Keratinocyte (primary cell): ENCODE measurements around the gene NUDT21. TPM values are rescaled to one million over a fixed set of nuclear protein-coding genes. Genes with fewer than 3 reads are reported as not detected.

Experiments used
- DNase-seq: peaks from one replicate; pipeline ENCODE4 v3.0.0-alpha.2; 2011; ENCODE audit warnings: low read depth, missing footprints, low spot score
- FAIRE-seq: peaks from 2 replicates; lab custom pipeline; 2011; peaks lifted over from hg19 to GRCh38; lab: Jason Lieb, UNC
- H2AFZ ChIP-seq: 2 replicates; pipeline ENCODE4 v1.6.0; 2012; ENCODE audit warnings: low read length, control low read depth, inconsistent platforms; ENCODE audit not compliant: control insufficient read depth
- H3K27ac ChIP-seq: 2 replicates; pipeline ENCODE4 v1.5.1; 2011; ENCODE audit warnings: low read length; ENCODE audit not compliant: control insufficient read depth, insufficient read depth
- H3K27me3 ChIP-seq: 3 replicates; pipeline ENCODE4 v1.6.0; 2011; ENCODE audit warnings: low read length; ENCODE audit not compliant: control insufficient read depth, insufficient read depth; ENCODE audit errors: extremely low read depth
- H3K36me3 ChIP-seq, 2 experiments: 2 replicates in 1 of 2; 3 replicates in 1 of 2; pipeline ENCODE4 v1.5.1; 2011; ENCODE audit warnings: low read length in 2 of 2, mild to moderate bottlenecking in 1 of 2; ENCODE audit not compliant: control insufficient read depth in 2 of 2, insufficient read depth in 2 of 2; ENCODE audit errors: extremely low read depth in 1 of 2
- H3K4me1 ChIP-seq: 3 replicates; pipeline ENCODE4 v1.5.1; 2011; ENCODE audit warnings: low read length; ENCODE audit not compliant: control insufficient read depth, insufficient read depth; ENCODE audit errors: extremely low read depth
- H3K4me2 ChIP-seq: 3 replicates; pipeline ENCODE4 v1.6.0; 2011; ENCODE audit warnings: low read depth, low read length; ENCODE audit not compliant: control insufficient read depth, insufficient read depth; ENCODE audit errors: extremely low read depth
- H3K4me3 ChIP-seq, 3 experiments: fragments of 200-600 bp in 1 of 3; sonication (generic) in 1 of 3; 2 replicates in 2 of 3; 3 replicates in 1 of 3; pipeline ENCODE4 v1.5.1; 2011 to 2016; ENCODE audit warnings: low read length in 3 of 3, mild to moderate bottlenecking in 3 of 3, control low read depth in 2 of 3, inconsistent platforms in 1 of 3, low read depth in 1 of 3, mixed read lengths in 1 of 3, mixed run types in 1 of 3, moderate library complexity in 1 of 3; ENCODE audit not compliant: control insufficient read depth in 2 of 3, insufficient read depth in 2 of 3; ENCODE audit errors: extremely low read depth in 1 of 3
- H3K79me2 ChIP-seq: 2 replicates; pipeline ENCODE4 v1.6.0; 2012; ENCODE audit warnings: low read length; ENCODE audit not compliant: control insufficient read depth, insufficient read depth
- H3K9ac ChIP-seq: 3 replicates; pipeline ENCODE4 v1.6.0; 2011; ENCODE audit warnings: low read length; ENCODE audit not compliant: control insufficient read depth, insufficient read depth; ENCODE audit errors: extremely low read depth
- H3K9me1 ChIP-seq: 3 replicates; pipeline ENCODE4 v1.6.0; 2011; ENCODE audit warnings: low read length; ENCODE audit not compliant: control insufficient read depth, insufficient read depth; ENCODE audit errors: extremely low read depth
- H3K9me3 ChIP-seq: 2 replicates; pipeline ENCODE4 v1.5.1; 2012; ENCODE audit warnings: low read depth, low read length; ENCODE audit not compliant: control insufficient read depth
- H4K20me1 ChIP-seq: 3 replicates; pipeline ENCODE4 v1.6.0; 2011; ENCODE audit warnings: low read length; ENCODE audit not compliant: control insufficient read depth, insufficient read depth; ENCODE audit errors: extremely low read depth
- CTCF ChIP-seq, 3 experiments: IDR thresholded peaks in 1 of 3; conservative IDR thresholded peaks in 1 of 3; optimal IDR thresholded peaks in 1 of 3; 2 replicates in 2 of 3; 3 replicates in 1 of 3; pipeline versions ENCODE3 to v1.5.1; 2011; ENCODE audit warnings: low read length in 3 of 3, mild to moderate bottlenecking in 3 of 3, moderate library complexity in 2 of 3, control low read depth in 1 of 3, inconsistent platforms in 1 of 3; ENCODE audit not compliant: insufficient read depth in 2 of 3; ENCODE audit errors: extremely low read depth in 1 of 3
- EZH2 ChIP-seq: IDR thresholded peaks from one replicate; pipeline ENCODE4 v1.6.1; 2012; ENCODE audit warnings: inconsistent platforms, mild to moderate bottlenecking, low read length, moderate library complexity
- dilution Hi-C: fragments of 300-500 bp; cut with MboI; formaldehyde crosslinking; loops from one replicate; pipeline ENCODE4 v1.7.0; 2020; ENCODE audit warnings: low sequenced_read_pairs; ENCODE audit not compliant: extremely low pct_ligation_motif_present
- polyA plus RNA-seq, 5 experiments: library from polyadenylated mRNA; depleted of rRNA in 3 of 5; stranded (reverse) in 3 of 5; stranded (forward) in 1 of 5; unstranded in 1 of 5; fragments of >200 nt; gene quantifications; 1 replicate in 1 of 5; 2 replicates in 3 of 5; 3 replicates in 1 of 5; pipeline versions ENCODE4 v1.2.1 to v1.2.3, GENCODE V29; 2011 to 2012; ENCODE audit warnings: missing spikeins in 2 of 5, low read depth in 1 of 5, low replicate concordance in 1 of 5

The NUDT21 gene
- polyA plus RNA-seq, 1 donor (not counting 4 experiments of a cell fraction or from before 2014, with no cell fraction given), result 98.2 TPM

DNA sequence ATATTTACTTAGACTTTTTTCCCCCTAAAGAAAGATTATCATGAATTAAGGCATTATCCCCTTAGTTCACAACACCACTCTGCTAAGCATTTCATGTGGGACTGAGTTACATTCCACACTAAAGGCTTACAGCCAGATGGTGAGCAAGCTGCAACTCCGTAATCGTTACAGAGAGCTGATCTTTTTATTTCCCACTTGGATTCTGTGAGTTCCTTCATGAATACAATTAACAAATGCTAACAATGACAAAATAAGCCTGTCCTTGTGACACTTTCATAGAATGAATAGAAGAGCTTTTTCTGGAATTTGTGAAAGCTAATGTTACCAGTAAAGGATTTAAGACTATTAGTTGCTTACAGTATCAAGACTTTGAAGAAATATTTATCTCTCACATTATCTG lies 9.0 kb upstream of the NUDT21 start:
- H3K4me1 ChIP-seq, result no peaks in the 10 kb centered on the region
- no peaks in the 10 kb centered on the region for H4K20me1 ChIP-seq
- H3K9me1 ChIP-seq, result no peaks in the 10 kb centered on the region
- TF ChIP-seq EZH2 (no peak), CTCF (optimal IDR thresholded peaks at IDR 0.05 in 1 of 3, IDR thresholded peaks at IDR 0.05 in 1 of 3, conservative IDR thresholded peaks at IDR 0.05 in 1 of 3; ENCODE audit: extremely low read depth in 1 of 3, insufficient read depth in 2 of 3, low read length in 3 of 3) (no peak)
- H2AFZ ChIP-seq, result no peak overlapping the region
- no peak overlapping the region for H3K9ac ChIP-seq
- no peaks in the 10 kb centered on the region for H3K79me2 ChIP-seq
- no peak overlapping the region for H3K4me3 ChIP-seq
- H3K9me3 ChIP-seq, result no peaks in the 10 kb centered on the region
- DNase-seq (no peak), FAIRE-seq (no peak)
- no peak overlapping the region for H3K27ac ChIP-seq
- H3K27me3 ChIP-seq, result no peaks in the 10 kb centered on the region
- dilution Hi-C loops, result no loop called here
- H3K36me3 ChIP-seq, result peaks cover 22 to 23% of the 10 kb centered on the region in 2 experiments
- no peak overlapping the region for H3K4me2 ChIP-seq

- Histone ChIP-seq H4K20me1 (no peaks in the 10 kb centered on the region), H3K4me1 (no peaks in the 10 kb centered on the region), H2AFZ (no peak overlapping the region), H3K9ac (no peak overlapping the region), H3K4me3 (no peak overlapping the region), H3K79me2 (peaks cover 9% of the 10 kb centered on the region), H3K9me1 (no peaks in the 10 kb centered on the region), H3K36me3 (peaks cover 27 to 34% of the 10 kb centered on the region in 2 experiments), H3K27ac (no peak overlapping the region), H3K9me3 (no peaks in the 10 kb centered on the region), H3K27me3 (no peaks in the 10 kb centered on the region), H3K4me2 (no peak overlapping the region)
- TF ChIP-seq CTCF (optimal IDR thresholded peaks at IDR 0.05 in 1 of 3, IDR thresholded peaks at IDR 0.05 in 1 of 3, conservative IDR thresholded peaks at IDR 0.05 in 1 of 3; ENCODE audit: extremely low read depth in 1 of 3, insufficient read depth in 2 of 3, low read length in 3 of 3) (no peak), EZH2 (no peak)
- dilution Hi-C loops, result no loop called here
- DNase-seq (no peak), FAIRE-seq (no peak)
These were observed 6.9 kb upstream of the NUDT21 start for GRCh38 chr16:56457927-56458470.
